ENCODE data around the gene EPHA3.
"Not testable (repeated sequence)": the region's sequence is repeated elsewhere in the genome, so short reads cannot be mapped to it uniquely, and the experiment has no call there.

EPHA3 gene

DNA sequence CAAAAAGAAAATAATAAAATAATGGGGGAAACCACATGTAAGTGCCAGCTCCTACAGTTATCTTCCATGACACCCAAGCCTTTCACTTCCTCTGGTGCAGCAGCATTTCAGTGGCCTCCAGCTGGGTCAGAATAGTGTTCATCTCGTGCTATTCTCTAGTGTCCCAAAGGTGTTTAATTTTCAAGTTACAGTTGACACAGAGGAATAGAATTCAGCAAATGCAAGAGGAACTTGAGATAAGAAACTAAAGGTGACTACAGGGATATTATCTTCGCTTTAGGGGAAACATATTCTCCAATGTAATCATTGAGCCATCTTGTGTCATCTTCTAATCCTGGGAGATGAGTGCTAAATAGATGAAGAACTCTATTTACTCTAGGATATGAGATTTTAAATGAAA is 212.8 kb downstream of the EPHA3 start:
- no peak for TF ChIP-seq ZFX (IDR thresholded peaks at IDR 0.05)
- TF ChIP-seq, protein P1, sequence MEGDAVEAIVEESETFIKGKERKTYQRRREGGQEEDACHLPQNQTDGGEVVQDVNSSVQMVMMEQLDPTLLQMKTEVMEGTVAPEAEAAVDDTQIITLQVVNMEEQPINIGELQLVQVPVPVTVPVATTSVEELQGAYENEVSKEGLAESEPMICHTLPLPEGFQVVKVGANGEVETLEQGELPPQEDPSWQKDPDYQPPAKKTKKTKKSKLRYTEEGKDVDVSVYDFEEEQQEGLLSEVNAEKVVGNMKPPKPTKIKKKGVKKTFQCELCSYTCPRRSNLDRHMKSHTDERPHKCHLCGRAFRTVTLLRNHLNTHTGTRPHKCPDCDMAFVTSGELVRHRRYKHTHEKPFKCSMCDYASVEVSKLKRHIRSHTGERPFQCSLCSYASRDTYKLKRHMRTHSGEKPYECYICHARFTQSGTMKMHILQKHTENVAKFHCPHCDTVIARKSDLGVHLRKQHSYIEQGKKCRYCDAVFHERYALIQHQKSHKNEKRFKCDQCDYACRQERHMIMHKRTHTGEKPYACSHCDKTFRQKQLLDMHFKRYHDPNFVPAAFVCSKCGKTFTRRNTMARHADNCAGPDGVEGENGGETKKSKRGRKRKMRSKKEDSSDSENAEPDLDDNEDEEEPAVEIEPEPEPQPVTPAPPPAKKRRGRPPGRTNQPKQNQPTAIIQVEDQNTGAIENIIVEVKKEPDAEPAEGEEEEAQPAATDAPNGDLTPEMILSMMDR (conservative IDR thresholded peaks at IDR 0.05) = no peak

DNA sequence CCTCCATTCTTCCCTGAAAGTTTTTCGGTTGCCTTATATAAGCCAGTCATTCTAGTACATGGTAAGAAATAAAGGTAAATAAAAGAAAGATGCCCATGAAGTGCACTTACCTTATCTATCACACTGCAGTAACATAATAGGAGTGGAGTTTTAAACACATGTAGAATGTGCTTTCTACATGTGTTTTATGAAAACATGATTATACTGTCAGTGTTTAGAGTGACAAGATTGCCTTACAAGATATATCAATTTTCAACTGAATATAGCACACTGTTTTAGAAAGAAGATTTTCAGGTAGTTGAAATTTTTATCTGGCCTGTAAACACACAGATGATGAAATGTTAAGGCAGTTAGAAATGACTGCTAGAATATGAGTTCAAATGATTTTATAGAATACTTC is 219.6 kb downstream of the EPHA3 start:
- TF ChIP-seq, protein P1 (conservative IDR thresholded peaks at IDR 0.05) = no peak
- TF ChIP-seq ZFX (IDR thresholded peaks at IDR 0.05) = no peak
- no peak overlapping the region for H3K27ac ChIP-seq

More for the DNA sequence above, 212.8 kb downstream of the EPHA3 start:
- no peak overlapping the region for H3K27ac ChIP-seq

DNA sequence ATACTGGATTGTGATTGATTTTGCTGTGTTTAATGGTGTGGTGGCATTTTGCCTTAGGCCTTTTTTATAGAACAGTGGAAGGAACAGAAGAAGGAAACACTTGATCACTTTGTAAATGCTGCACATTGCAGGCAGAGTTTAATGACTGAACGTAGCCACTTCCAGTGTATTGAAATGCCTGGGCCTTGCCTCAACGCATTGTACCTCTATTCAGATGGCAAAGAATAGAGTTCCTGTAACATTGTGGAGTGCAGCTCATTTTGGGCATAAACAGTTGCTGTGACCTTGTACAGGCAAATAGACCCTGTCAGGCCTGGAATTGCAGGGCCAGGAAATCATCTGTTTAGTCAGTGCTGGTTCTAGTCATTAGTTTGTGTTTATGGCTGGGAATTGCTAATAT is 225.0 kb downstream of the EPHA3 start:
- H3K27ac ChIP-seq = no peak overlapping the region
- TF ChIP-seq, protein P1 (conservative IDR thresholded peaks at IDR 0.05) = no peak
- no peak for TF ChIP-seq ZFX (IDR thresholded peaks at IDR 0.05)

DNA sequence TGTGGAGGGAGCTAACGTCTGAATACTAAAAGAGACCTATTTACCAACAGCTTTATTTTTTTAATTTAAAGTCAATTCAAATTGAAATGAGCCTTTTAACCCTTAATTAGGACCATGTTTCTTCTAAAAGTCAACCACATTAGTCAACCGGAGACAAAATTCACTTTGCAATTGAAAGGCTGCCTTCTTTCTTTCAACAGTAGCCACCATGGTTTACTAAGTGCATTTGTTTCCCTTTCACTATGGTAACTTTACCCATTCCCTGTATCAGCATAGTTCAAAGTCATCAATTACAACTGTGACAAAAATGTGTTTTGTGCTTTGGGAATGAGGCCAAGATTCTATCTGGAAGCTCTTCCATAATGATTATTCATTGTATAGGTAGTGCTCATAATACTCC is 225.4 kb downstream of the EPHA3 start:
- no peak for TF ChIP-seq ZFX (IDR thresholded peaks at IDR 0.05)
- no peak overlapping the region for H3K27ac ChIP-seq

DNA sequence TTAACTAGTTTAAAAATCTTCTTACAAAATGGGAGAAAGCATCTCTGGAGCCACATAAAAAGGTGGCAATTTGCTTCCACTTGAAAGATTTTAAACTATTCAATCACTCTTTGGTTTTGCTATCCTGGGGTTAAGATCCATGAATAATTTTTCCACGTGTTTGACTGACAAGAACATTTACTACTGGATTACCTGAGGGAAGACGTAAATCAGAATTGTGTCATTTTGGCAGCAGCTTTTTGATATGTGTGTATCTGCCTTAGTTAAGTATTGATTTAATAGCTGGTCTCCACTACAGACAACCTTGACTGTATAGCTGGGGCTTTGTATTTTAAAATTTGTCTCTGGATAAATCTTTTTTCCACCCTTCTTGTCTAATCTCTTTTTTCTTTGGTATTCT is 228.3 kb downstream of the EPHA3 start:
- no peak for TF ChIP-seq ZFX (IDR thresholded peaks at IDR 0.05)
- TF ChIP-seq, protein P1 (conservative IDR thresholded peaks at IDR 0.05) = no peak
- no peak overlapping the region for H3K27ac ChIP-seq

DNA sequence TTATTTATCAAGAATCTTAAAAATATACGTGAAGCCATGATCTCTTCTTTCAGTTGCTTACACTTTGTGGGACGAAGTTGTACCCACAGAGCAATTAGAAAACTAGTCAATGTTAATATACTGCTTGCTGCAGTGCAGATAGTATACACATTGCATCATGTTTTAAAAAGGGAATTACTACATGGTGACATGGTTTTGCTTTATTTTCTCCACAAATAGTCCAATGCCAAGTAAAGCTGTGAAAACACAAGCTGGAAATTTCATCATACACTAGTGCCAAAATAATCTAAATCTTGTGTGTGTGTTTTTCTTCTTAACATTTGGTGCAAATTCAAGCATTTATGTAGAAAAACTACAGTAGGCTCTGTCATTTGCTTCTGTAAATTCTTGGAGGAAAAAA is 233.0 kb downstream of the EPHA3 start:
- H3K27ac ChIP-seq = no peak overlapping the region

DNA sequence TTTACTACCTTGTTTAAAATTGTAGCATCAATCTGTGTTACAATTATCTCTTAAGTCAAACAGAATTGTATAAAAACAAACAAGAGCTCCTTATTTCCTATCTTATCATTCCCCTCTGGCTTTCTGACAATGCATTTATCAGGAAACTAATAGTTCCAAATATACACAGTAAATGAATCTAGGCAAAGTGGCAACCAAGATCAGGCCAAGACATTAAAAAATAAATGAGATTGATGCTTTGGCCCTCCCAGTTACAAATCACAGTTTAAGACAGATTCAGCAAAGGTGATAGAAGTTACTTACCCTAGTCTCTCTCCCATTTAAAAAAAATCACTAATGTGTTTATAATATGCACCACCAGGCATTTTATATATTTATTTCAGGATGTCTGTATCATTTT is 236.7 kb downstream of the EPHA3 start:
- TF ChIP-seq, protein P1 (conservative IDR thresholded peaks at IDR 0.05) = no peak
- no peak for TF ChIP-seq ZFX (IDR thresholded peaks at IDR 0.05)
- no peak overlapping the region for H3K27ac ChIP-seq

More for the DNA sequence above, 233.0 kb downstream of the EPHA3 start:
- TF ChIP-seq, protein P1 (conservative IDR thresholded peaks at IDR 0.05) = no peak
- no peak for TF ChIP-seq ZFX (IDR thresholded peaks at IDR 0.05)

DNA sequence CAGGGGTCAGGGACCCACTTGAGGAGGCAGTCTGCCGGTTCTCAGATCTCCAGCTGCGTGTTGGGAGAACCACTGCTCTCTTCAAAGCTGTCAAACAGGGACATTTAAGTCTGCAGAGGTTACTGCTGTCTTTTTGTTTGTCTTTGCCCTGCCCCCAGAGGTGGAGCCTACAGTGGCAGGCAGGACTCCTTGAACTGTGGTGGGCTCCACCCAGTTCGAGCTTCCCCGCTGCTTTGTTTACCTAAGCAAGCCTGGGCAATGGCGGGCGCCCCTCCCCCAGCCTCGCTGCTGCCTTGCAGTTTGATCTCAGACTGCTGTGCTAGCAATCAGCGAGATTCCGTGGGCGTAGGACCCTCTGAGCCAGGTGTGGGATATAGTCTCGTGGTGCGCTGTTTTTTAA is 243.5 kb downstream of the EPHA3 start:
- H3K27ac ChIP-seq = not testable (repeated sequence)

DNA sequence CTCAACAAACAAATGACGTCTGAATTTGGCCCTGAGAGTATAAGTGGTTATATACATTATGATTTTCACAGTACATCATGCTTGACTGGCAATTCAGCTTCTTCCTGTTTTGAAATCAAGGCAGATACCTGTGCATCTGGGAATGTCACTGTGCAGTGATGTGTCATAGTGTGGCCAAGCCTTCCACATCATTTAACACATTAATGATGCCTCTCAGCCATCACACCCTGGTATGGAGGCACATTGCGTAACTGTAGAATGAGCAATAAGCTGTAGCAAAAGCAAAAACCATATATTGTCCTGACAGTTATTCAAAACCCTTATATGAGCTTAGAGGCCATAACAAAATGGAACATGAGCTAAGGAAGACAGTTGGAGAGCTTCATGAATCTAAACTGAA is 246.0 kb downstream of the EPHA3 start:
- H3K27ac ChIP-seq = no peak overlapping the region
- TF ChIP-seq, protein P1 (conservative IDR thresholded peaks at IDR 0.05) = no peak
- no peak for TF ChIP-seq ZFX (IDR thresholded peaks at IDR 0.05)

Measured in C4-2B (cell line).